CD4-positive, alpha-beta T cell treated with Interleukin-17A for 1 hour (primary cell): Measurements from ENCODE around the gene ATP6V1G1.
"Not testable (repeated sequence)": the region's sequence is repeated elsewhere in the genome, so short reads cannot be mapped to it uniquely, and the experiment has no call there.

ENCODE experiments used
- DNase-seq: peaks from one replicate; pipeline ENCODE4 v3.0.0-alpha.2; 2020

The ATP6V1G1 gene

GRCh38 chr9:114587345-114588202 is at the start of gene ATP6V1G1:
Gene ATP6V1G1, plus strand, starts transcription at chr9:114587769. Its CDS starts 70 bp downstream, at chr9:114587839.
- peak; percentile 99 for DNase-seq

- peak; percentile 41 for DNase-seq
Observed at GRCh38 chr9:114538241-114538640, 49.3 kb upstream of the ATP6V1G1 start.

- no peak for DNase-seq
Observed at GRCh38 chr9:114539701-114540380, 47.7 kb upstream of the ATP6V1G1 start.

- DNase-seq: no peak
Observed at GRCh38 chr9:114545055-114545454, 42.5 kb upstream of the ATP6V1G1 start.

- DNase-seq: no peak
Observed at GRCh38 chr9:114546851-114547250, 40.7 kb upstream of the ATP6V1G1 start.

GRCh38 chr9:114549697-114550330 is 37.8 kb upstream of the ATP6V1G1 start:
- DNase-seq: no peak

- DNase-seq: no peak
Observed at GRCh38 chr9:114551750-114552685, 35.6 kb upstream of the ATP6V1G1 start.

- DNase-seq: no peak
Observed at GRCh38 chr9:114552706-114553105, 34.9 kb upstream of the ATP6V1G1 start.

- DNase-seq: no peak
Observed at GRCh38 chr9:114553202-114553601, 34.4 kb upstream of the ATP6V1G1 start.

- no peak for DNase-seq
Observed at GRCh38 chr9:114555696-114556095, 31.9 kb upstream of the ATP6V1G1 start.

GRCh38 chr9:114558027-114558675 is 29.4 kb upstream of the ATP6V1G1 start:
- DNase-seq: no peak

- no peak for DNase-seq
Observed at GRCh38 chr9:114559830-114560513, 27.6 kb upstream of the ATP6V1G1 start.

- DNase-seq: no peak
Observed at GRCh38 chr9:114560956-114561355, 26.6 kb upstream of the ATP6V1G1 start.

GRCh38 chr9:114561771-114562170 is 25.8 kb upstream of the ATP6V1G1 start:
- DNase-seq: no peak

GRCh38 chr9:114565204-114565603 is 22.4 kb upstream of the ATP6V1G1 start:
- DNase-seq: no peak

- DNase-seq: no peak
Observed at GRCh38 chr9:114570742-114571141, 16.8 kb upstream of the ATP6V1G1 start.

GRCh38 chr9:114571391-114571790 is 16.2 kb upstream of the ATP6V1G1 start:
- DNase-seq: no peak

GRCh38 chr9:114572199-114572598 is 15.4 kb upstream of the ATP6V1G1 start:
- no peak for DNase-seq

- DNase-seq: no peak
Observed at GRCh38 chr9:114574438-114574837, 13.1 kb upstream of the ATP6V1G1 start.

- DNase-seq: not testable (repeated sequence)
Observed at GRCh38 chr9:114576779-114577178, 10.8 kb upstream of the ATP6V1G1 start.

- not testable (repeated sequence) for DNase-seq
Observed at GRCh38 chr9:114578134-114578533, 9.4 kb upstream of the ATP6V1G1 start.
